HG02884 (cell line): ENCODE measurements around the gene KDR.

Experiments
- ATAC-seq: cut with Tn5 transposase; IDR thresholded peaks from one replicate; pipeline ENCODE4 v1.9.1; 2021; ENCODE audit warnings: mild to moderate bottlenecking, moderate library complexity; ENCODE audit not compliant: unreplicated experiment

KDR gene

DNA sequence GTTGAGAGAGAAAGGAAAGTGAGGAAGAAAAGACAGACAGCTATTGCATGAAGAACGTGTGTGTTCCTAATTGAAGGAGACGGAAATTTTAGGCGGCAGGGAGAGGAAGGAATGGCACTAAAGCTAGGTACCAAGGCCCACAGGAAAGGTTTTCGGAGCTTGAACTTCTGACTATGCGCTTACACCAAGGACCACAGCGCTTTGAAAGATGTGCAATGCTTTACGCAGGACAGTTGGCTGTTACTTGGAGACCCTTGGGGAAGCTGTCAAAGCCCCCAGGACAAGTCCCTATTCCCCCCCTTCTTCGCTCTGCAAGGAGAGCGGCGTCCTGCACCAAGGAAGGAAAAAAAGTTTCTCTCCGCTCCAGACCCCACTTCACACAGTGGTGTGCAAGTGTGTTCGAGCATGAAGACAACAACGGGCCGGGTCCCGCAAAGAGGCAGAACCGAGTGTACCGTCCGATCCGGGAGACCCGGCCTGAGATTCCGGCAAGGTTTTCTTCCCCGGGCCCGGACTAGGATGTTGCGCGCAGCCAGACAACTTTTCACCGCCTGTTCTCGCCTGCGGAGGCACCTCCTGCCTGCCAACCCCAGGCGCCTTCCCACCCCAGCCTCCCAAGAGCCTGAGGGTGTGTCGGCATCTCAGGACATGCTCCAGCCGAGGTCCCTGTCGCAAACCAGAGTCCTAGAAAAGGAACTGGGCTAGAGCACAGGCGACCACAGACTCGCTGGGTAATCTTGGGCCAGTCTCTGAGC lies 896 bp downstream of the KDR start:
- no peak for ATAC-seq

DNA sequence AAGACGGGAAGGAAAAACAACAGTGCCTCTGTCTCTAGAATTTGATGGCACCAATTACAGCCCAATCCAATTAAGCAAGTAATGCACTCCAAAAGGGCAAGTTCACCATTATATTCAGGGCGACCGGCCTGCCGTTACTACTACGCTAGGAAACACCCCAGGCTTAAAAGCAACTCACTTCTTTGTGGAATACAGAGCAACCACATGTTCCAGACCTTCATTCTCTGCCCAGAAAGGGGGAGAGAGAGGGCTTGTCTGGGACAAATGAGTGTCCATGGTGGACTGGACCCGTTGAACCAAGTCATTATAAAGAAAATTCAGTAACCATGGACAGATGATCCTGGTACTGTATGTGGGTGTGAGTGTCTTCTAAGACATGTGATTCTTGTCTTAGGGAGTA lies 1.6 kb downstream of the KDR start:
- ATAC-seq: no peak

DNA sequence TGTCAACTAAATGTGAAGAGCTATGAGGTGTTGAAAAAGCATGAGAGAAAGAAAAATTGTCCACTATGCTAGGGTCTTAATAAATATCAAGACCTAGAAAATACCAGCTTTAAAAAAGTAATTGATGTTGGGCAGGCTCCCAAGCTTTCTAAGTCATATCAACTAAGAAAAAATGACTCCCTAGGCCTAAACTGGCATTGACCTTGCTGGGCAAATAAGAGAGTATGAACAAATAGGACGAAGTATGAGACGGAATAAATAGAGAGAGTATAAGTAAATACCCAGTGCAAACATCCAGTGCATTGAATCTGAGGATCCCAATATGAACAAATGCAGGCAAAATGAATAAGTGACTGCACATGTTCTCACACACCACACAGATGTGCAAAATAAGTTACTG lies 3.2 kb downstream of the KDR start:
- no peak for ATAC-seq

DNA sequence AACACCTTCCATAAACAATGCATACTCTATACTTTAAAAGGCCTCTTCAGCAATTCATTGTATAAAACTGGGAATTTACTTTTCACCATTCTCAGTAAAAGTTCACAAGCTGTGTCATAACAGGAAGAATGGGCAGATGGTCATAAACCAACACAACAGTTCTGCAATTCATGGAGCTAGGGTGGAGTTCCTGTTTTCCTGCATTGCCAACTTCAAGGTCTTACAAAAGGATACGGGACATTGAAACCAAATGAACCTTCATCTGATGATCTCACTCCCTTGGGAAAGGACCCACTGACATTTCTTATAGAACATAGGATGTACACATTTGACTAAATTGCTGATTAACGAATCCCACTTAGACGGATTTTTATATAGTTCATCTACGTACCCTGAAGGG lies 4.1 kb downstream of the KDR start:
- ATAC-seq: no peak

DNA sequence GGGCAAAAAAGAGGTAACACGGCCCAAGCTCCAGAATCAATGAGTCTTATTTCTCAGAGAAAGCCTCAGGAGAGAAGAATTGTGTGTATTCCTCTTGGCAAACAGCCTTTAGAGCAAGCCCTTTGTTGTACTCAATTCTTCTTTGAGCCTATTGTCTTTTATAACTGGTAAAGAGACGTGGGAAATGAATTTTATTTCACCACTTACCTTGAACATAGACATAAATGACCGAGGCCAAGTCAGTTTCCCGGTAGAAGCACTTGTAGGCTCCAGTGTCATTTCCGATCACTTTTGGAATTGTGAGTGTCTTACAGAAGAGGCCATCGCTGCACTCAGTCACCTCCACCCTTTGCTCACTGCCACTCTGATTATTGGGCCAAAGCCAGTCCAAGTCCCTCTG lies 7.0 kb downstream of the KDR start:
- ATAC-seq: no peak

DNA sequence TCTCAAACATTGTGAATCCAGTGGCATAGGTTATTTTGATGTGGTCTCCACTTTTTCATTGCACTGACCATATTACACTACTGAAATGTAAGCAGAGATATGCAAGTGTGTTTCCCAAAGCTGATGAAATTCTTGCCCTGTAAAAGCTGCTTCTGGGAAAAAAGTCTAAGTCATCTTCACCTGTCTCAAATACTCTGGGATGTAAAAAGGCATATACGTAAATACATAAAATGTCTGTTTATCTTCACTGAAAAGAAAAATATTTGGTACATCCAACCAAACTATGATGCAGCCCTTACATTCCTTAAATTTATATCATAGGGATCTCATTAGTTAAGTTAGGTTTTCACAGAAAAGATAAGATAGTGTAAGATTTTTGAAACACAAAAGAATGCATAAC lies 7.9 kb downstream of the KDR start:
- ATAC-seq: no peak

DNA sequence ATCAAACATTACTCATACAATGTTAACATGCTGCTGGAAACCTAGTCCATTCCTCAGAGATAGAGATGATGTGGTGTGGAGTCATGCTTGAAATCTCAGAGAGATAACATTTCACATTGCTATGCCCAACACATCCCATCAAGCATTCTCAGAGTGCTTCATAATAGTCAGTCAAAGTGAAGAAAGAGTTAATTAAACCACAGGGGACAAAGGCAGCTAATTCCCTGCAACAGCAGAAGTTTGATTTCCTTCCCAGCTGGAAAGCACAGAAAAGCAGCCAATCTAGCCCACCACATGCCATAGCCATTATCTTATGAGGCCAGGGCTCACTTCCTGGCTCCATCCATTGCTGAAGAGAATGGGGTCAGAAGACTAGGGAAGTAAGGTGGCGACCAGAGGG lies 8.9 kb downstream of the KDR start:
- ATAC-seq: no peak

DNA sequence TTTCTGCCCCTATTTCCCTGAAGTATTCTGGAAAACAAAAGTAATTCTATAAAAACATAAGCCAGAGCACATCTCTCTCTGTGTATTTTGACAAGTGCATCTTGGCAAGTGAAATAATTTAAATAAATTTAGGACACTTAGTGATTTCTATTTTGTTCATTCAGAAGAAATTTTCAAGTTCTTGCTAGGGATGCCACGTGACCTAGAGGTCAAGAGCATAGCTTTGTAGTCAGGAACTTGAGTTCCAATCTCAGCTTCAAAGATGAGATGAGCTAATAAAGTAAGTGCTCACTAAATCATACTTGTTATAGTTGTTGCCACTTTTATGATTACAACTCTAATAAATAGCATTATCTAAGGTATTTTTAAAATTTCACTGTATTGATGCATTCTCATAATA lies 13.8 kb downstream of the KDR start:
- ATAC-seq: no peak

DNA sequence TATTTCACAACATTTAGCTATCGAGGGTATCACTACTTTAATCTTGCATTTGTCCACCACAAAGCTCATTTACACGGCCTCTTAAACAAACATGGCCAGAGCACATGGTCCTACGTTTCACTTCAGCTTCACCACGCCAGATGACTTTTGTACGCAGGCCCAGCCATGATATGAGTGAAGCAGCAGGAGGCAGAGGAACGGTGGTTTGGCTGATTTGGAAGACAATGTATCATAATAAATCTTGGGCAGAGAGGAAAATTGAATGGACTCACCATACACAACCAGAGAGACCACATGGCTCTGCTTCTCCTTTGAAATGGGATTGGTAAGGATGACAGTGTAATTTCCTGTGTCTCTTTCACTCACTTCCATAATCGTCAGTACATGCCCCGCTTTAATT lies 15.3 kb downstream of the KDR start:
- no peak for ATAC-seq

DNA sequence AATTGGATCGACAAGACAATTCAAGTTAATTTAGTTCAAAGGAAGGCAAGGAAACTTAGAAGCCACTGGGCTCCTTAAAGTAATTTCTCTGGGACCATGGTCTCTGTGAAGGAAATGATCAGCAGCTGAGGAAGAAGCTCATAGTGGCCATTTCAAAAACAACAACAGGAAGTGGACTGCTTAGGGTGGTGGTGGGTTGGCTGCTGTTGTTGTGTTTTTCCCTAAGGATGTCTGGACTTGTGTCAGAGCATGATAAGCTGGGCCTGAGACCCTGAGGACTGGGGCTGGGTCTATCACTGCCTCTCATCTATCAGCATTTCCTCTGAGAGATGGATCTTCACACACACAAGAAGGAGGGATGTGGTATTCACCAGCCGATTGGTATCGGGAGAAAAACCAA lies 18.3 kb downstream of the KDR start:
- no peak for ATAC-seq

DNA sequence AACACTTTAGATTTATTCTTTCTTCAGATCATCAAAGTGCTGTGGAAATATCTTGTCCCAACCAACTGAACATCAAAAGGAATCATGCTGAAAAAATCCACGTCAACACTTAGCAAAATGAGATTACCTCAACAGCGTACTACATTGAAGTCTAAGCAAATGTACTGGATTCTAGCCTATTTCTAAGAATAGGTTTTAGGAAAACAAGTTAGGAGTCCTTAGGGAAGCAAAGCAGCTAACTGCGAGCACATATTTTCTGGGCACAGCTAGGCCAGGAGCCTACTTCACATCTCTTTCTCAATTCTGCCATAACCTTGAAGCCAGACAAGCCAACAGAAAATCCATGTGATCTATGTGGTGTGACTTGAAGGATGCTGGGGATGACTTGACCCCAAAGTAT lies 22.2 kb downstream of the KDR start:
- ATAC-seq: no peak

DNA sequence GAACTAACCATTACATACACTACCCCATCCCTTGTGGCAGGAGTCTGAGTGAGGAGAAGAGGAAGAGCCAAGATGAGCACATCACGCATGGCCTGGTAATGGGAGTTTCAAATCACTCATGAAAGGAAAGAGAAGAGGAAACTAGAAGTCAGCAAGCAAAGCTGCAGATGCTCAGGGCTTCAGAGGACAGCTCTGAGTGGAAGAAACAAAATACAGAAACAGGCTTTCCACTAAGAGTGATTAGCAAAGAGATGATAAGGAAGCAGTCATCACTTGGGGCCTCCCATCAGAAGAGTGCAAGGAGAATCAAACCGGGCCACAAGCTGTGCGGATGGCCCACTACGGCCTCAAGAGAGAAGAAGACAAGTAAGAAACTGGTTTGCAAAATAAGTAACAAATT lies 25.6 kb downstream of the KDR start:
- no peak for ATAC-seq

DNA sequence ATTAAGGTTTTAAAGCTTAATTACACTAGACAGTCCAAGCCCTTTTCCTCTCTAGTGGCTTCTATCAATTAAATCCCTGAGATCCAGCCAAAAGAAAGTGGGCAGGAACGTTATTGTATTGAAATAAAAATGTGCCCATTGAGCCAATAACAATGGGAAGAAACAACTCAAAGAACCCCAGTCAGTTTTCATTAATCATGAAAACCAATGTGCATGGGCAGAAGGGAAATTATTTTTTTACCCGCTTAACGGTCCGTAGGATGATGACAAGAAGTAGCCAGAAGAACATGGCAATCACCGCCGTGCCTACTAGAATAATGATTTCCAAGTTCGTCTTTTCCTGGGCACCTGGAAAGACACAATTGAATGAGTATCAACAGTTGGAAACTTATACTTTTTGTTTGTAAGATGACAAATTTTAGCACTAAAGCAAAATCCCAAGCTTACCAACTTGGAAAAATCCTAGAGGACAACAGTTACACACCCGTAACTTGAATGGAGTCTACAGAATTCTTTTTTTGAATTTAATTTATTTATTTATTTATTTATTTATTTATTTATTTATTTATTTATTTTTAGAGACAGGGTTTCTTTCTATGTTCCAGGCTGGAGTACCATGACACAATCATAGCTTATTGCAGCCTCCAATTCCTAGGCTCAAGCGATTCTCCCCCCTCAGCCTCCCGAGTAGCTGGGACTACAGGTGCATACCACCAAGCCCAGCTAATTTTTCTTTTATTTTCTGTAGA lies 26.8 kb downstream of the KDR start:
- no peak for ATAC-seq

DNA sequence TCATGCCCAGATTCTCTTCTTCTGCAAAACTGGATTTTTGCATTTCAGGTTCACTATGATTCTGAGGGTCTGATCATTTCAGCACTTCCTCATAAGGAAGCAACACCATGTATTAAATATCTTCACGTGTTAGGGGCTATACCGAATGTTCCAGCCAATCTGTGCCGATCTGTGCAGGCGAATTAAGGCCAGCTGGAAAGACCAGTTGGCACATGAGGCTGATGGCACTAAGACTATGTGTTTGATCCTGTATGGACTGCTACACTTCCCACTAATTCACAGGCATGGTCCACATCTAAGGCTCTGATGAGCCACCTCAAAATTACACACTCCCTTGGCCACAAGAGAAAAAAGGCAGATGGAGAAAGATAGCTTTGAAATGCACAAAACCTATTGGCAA lies 28.8 kb downstream of the KDR start:
- no peak for ATAC-seq

DNA sequence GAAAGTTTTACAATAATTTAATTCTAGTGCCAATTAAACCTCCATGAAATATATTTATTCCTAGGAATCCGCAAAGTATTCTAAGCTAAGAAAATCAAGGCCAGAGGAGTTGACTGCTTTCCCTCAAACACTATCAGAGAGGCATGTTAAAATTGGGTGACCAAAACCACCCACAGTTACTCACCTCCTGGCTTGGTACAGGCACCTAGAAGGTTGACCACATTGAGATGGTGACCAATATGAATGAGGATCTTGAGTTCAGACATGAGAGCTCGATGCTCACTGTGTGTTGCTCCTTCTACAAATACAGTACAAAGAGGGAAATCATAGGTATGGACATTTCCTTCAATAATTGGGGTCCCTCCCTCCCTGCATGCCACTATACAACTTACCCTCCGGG lies 29.4 kb downstream of the KDR start:
- no peak for ATAC-seq

DNA sequence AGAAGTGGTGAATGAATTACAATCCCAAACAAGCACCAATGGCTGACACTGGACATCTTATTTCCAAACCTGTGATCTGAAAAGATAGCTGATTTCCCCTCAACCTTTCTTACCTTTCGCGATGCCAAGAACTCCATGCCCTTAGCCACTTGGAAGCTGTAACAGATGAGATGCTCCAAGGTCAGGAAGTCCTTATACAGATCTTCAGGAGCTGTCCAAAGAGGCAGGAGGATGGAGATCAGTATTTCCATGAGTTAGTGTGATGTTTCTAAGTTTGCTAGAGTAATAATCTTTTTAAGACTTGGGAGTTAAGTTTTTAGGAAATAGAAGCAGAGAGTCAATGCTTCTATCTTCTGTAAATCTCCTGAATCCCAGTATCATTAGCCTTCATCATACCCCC lies 32.9 kb downstream of the KDR start:
- no peak for ATAC-seq

DNA sequence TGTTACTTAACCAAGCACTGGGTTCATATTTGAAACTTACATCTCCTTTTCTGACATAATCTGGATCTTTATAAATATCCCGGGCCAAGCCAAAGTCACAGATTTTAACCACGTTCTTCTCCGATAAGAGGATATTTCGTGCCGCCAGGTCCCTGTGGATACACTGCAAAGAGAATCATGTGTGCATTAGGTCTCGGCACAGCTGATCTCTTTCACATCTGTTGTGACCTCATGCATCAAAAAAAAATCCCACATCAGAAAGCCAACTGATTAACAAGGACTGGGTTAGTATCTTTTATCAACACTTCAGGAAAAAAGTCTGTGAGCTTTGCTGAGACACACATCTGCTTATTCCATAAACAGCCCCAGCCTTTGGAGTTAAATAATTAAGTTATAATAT lies 35.5 kb downstream of the KDR start:
- no peak for ATAC-seq

DNA sequence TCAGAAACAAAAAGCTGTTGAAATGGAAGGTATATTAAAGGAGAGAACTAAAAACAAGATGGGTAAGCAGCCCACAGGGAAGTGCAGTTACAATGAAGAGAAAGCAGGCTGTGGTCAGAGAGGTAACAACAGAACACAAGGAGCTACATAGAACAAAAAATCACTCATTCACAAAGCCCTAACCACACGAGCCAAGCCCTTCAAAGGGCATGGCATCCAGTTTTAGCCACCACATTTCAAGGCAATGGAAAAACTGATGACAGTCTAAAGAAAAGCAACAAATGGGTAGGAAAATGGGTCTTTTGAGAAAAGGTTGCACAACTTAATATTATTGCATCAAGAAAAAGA lies 37.5 kb downstream of the KDR start:
- ATAC-seq: no peak

DNA sequence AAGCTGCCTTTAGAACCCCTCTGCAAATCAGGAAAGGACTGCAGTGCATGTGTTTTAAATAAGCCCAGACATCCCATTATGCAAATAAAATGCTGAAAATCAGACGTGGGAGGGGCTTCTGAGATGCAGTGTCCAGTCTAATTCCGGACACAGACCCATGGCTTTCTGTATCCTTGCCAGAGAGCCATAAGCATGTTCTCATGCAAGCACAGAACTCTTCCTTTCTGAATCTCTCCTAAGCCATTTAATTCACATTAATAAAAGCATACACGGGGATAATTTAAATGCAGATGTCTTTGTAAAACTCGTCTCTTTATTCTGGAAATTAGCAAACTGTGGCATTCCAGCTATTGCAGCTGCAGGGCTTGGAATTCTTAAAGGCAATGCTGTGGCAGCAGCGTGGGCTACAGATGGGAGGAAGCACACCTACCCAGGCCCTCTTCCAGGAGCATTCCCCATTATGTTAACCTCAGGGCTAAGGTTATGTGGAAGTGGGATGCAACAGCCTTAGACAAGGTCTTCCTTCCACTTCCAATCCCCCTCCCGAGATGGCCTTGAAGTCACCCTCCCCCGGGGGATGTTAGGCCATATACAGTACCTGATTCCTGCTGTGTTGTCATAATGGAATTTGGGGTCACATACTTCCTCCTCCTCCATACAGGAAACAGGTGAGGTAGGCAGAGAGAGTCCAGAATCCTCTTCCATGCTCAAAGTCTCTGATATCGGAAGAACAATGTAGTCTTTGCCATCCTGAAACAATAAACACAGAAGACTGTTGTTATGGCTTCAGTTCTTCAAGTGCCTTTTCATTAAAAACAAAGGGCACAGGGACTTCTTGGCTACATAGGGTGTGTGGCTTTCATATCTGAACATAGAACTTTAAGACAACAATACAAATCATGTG lies 38.1 kb downstream of the KDR start:
- no peak for ATAC-seq

DNA sequence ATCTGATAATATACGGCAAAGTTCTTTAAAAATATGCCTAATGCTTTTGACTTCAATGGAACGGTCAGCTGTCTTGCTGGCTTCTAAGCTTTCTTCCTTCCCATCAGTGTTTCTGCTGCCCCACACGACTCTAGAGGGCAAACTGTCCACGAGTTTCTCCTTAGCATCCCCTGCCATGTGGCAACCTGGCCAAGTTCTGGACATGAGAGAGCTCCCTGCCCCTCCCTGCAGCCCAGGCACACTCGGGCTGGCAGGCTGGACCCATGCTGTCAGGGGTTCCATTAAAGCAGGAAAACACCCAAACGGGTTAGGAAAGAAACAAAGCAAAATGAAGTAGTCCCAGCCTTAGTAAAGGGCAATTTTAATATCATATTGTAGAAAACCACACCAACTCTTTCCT lies 38.8 kb downstream of the KDR start:
- no peak for ATAC-seq

DNA sequence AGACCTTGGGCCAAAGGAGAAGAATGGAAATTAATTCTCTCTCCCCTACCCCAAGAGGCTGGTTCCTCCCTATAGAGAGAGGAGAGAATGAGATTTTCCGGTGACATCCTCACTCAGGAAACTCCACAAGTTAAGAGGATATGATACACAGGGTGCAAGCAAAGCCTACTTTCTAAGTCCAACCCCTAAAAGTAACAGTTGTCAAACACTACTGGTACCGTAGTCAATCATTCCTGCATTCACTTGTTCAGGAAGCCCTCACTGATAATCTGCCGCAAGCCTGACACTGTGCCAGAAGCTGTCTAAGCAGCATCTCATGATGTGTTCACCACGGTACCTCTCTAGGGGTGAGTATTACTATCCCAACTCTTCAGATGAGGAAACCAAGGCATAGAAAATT lies 41.7 kb downstream of the KDR start:
- no peak for ATAC-seq

DNA sequence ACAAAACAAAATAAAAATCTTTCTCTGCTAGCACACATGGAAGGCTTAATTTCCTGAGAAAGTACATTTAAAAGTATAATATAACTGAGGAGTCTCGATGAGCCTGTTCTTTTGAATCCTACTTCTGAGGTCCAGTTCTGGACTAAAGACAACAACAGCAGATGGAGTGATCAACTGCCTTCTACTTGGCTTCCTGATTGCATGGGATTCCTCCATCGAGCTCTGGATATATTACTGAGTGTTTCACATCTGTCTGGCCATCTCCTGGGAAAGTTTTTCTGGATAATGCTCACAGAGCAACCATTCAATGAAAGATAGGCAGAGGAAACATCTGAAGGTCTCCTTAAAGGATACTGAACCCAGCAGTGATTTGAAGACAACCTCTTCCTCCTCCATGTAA lies 42.6 kb downstream of the KDR start:
- ATAC-seq: no peak
